T-helper 9 cell (primary cell): ENCODE results near the gene SLX4IP.

ENCODE experiments used
- DNase-seq: peaks from one replicate; pipeline ENCODE4 v3.0.0-alpha.2; 2020

The SLX4IP gene

DNA sequence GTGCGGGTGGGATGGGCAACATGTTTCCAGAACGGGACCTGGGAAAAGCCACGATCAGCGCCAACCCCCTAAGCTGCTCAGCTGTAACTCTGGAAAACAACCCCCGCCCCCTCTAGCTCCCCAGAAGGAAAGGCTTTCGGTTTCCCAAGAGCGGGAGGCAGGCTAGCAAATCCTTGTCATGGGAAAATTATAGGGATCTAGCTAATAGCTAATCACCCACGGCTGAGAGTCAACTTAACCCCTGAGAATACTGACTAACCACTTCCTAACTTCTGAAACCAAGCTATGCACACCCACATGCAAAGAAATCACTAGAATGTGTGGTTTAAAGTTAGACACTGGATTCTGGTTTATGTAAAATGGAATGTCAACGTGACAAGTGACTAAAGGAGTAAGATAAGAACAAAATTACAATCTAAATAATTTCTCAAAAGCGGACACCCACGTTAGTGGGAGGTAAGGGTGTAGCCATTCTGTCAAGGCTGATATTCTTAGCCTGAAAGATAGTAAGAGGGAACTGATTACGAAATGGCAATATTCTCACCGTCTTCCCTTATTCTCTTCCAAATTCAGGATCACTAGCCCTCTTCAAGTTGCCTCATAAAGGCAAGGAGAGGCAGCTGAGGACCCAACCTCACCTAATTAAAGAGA, 218.6 kb downstream of the SLX4IP start:
- no peak for DNase-seq

DNA sequence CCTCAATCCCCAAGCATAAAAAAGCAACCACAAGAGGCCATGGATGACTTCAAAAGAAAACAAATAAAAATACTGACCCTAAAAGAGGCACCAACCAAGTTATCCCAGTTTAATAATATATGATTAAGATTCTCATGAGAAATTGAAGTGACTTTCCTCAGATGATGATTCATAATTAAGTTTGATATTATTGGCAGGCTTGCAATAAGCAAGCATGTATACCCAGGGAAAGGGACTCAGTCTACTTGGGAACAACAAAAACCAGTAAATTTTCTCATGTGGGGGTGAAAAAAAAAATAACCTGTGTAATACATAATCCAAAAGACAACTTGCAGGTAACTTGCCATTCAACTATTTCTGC, 219.1 kb downstream of the SLX4IP start:
- no peak for DNase-seq

DNA sequence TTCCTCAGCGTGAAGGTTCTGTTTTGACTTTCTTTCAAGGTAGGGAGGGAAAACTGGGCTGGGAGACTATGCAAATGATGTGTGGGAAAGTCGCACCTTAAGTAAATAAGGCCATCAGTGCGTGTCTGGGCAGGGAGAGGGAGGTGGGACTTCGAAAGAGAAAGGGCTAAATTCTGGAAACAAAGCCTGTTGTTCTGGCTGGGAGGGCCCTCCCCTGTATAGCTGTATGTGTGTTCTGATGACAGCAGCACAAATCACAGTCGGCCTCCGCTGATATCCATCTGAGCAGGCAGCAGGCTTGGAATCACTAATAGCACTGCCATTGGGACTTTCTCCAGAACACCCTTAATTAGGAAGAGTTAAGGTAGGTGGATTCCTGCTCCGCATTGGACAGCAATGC, 219.5 kb downstream of the SLX4IP start:
- DNase-seq, result no peak

DNA sequence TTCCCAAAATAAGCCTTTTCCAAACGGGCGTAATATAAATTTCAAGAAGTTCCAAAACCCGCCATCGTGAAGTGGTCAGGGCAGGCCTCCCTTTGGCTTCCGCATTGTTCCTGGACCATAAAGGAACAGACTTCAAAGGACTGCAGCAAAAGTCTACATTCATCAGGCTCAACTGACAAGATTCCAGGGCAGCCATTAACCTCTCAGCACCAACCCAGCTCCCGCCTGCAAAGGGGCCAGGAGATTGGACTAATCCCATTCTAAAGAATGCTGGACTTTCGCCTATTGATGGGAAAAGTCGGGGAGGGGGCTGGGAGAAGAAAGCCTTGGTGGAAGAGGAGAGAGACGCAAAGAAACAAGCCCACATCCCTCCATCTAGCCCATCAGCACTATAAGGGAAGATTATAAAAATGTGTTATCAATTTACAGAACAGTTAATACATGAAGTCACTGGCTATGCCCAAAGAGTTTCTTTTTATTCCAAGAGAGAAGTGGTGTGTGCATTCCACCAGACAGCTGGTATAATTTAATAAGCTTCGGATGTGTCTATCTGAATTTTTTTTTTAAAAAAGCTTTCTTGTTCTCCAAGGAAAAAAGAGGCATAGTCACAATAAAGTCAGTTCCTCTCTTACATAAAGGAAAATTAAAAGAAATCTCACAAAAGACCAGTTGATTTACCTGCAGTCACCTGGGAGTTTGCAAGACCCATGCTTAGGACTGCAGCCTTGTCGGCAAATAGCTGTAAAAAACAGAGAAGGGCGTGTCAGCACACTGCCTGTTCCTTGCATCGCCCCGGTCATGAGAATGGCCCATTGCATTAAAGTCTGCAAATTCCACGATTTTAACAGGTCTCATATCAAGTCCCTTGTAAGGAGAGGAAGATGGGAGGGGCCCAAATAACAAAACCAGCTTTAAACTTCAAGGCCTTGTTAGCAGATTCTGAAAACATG, 220.9 kb downstream of the SLX4IP start:
- DNase-seq, result no peak

DNA sequence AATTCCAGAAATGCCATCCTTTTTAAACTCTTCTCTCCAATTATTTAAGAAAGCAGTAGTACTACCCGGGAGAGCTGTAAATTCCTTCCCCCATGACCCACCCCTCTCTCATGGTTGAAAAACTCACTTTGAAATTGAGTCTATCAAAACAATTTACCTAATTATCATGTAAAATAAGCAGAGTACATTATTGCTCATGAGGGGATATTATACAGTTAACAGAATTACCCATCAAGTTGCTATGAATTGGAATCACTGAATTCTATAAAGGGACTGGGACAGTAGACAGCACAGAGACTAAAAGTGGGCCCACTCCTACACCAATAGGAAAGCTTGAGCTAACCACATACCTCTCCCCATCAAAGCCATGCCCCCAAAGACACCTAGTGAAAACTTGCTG, 222.3 kb downstream of the SLX4IP start:
- no peak for DNase-seq

DNA sequence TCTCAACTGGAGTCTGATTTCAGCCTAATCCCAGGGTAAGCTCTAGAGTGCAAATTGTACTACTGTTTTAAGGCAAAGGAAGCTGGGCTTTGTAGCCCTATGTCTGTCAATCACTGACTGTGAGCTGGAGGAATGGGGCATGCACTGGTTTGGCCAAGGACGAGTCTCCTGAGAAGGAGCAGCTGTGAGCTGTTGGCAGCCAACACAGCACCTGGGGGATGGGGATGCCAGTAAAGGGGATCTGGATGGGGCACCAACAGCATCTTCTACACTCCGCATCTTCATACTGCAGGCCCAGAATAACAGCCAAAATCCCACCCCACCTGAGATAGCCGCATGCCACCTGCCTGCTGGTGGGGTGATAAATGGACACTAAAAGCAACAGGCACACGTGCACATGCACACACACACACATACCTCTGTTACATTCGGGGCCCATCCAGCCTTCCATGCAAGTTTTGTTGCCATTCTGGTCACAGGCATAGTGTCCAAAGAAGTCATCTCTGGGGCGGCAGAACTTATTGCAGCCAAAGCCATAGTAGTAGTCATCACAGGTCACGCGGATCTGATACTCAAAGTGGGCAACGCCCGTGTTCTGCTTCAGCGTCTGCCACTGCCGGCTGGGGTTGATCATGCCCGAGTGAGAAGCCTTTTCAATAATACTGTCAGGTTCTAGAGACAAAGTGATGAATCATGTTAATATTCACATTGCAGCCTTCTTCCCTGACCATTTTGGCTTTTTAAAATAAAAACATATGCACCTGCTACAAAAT, 223.1 kb downstream of the SLX4IP start:
- DNase-seq, result no peak

DNA sequence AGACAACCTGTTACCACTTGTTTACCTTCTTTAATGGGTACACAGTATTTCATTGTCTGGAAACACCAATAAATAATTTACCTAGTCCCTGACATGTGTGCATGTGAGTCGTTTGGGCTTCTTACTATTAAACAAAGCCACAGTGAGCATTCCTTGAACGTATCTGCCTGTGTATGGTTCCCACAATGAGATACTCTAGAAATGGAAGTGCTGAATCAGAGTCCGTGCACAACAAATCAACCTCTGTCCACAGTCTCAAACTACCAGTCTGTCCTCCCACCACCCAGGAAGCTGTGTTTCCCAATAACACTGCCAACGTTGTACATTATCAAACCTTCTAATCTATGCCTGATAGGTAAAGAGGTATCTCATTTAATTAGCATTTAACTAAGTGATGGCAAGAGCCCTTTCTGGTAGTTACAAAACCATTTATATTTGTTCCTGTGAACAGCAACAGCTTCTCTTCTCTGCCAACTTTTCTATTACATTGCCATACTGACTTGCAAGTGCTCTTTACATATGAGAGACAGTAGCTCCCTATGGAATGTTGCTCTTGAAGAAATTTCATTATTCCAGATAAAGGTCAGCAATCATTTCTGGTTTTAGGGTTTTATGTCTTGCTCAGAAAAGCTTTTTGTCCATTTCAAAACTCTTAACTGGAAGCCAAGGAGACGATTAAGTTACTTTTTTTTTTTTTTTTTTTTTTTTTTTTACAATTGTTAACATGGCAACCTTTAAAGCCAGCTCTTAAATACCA, 223.9 kb downstream of the SLX4IP start:
- no peak for DNase-seq

DNA sequence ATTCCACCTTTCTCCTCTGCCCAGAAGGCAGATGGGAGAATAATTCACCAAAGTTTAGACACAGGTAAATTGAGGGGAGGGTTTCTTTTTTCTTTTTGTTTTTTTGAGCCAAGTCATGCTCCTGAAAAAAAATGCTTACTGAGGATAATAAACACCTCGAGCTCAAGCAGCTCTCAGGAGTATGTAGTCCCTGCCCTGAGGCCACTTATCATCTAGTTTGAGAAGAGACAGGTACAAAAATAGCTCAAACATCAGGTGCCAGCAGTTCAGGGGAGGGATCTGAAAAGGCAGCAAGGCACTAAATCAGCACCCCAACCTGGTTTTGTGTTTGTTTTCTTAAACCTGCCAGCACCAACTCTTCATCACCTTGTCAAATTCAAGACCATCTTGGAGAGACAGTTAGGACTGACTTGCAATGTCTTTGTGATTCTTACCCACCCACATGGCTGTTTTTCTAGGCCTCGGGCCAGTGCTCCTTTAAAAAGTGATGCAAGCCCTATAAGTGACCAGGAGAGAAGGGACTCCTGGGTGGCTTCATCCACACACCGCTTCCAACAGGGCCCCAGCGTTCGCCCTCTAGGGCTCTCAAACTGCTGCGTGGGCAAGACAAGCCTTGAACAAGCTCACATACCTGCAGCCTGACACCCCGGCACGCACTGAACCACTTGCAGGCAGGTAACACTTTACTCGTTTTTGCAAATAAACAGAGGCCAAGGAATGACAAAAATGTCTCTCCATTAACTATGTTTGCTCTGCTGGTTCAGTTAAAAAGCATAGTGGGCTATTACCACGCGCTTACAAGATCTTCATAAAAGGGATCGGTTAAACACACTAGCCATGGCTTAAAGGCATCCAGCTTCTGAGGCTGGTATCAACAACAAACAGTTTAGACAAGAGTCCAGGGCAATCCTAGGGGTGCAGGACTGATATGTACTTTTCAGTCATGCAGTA, 224.8 kb downstream of the SLX4IP start:
- DNase-seq, result no peak

DNA sequence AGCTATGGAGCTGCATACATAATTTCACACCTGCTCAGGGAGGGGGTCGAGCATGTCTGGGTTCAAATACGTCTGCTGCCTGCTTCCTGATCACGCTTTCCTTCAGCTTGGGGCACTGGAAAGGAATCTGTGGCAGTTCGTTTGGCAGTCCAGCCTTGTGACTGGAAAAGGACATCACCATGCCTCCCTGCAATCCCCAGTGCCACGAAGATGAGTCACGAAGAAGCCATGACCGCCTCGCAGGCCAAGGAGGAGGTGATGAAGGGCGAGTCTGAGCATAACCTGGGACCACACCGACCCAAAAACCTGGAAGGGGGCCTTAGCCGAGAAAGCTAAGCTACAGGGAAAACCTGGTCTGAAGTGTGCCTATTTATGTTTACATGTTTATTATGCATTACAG, 225.6 kb downstream of the SLX4IP start:
- DNase-seq, result no peak

DNA sequence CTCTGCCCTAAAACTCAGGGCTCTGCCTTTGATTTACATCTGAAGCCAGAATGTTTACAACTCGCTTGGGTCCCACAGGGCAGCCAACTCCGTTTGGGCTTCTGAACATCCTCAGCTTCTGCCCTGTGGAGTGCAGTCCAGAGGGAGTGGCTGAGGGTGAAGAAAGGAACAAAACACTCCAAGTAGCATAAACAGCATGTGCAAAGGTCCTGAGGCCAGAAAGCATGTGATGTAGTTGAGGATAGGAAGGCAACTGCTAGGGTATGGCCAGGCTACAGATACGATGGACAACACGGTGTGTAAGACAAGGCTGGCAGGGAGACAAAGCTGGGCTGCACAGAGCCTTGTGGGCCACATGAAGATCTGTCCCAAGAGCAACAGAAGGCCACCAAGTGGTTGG, 226.2 kb downstream of the SLX4IP start:
- no peak for DNase-seq

DNA sequence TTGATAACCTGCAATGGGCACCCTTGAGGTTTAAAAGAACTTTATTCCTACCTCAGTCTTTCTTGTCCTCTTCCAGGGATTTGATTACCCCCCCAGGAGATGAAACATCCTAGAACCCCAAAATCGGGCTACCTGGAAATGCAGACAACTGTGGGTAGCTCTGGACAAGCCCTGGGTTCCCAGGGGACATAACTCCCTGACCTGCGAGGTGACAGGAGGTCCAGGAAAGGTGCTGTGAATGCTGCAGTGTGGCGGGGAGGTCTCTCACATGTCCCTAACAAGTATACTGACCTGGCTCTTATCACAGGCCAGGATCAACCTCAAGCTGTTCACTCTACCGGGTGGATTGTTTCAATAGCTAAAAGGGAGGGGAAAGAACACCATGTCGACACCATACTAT, 227.0 kb downstream of the SLX4IP start:
- no peak for DNase-seq

DNA sequence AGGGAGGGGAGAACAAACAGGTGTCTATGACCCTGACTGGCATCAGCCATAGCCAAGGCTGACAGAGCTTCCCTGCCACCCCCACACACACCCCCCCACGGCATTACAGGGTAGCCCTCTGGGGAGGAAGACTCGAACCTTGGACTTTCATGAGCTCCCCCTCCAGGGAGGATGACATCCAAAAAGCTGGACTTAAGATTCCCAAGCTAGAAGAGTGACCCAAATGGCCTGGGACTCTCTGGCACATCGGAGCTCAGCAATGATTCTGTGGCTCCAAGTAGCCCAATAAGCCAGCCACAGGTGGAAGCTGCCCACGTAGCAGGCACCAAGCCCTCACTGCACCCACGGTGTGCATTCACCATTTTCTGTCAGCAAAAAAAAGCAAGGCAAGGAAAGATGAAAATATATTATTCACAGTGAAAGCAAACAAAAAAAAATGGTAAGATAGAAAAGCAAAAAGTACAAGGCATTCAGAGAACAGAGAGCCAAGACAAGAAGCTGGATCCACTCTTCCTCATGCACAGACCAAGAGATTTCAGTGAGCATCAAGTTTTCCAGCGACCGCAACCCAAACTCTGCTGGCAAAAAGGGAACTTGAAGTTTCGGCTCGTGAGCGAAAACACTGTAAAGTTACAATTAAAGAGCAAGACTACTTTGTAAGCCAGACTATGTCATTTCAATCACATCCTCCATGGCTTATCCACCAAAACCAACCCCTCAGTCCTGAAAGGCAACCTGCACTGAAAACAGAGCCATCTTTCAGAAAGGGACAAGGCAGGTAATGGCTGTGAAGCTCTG, 227.8 kb downstream of the SLX4IP start:
- no peak for DNase-seq

DNA sequence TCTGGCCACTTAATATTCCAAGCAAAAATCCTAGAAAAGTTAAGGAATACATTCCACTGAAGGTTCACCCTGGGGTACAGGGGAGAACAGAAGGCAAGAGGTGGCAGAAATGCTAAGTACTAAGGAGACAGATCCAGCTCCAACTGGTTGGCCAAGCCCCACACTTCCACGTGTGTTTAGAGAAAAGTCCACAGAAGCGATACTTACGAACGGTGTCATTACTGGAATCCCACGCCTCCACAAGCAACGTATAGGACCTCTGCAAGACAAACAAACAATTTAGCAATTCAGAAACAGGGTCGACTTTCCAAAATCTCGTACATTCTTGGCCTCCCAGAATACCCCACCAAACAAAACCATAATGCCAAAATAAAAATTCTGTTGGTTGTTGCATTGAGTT, 228.7 kb downstream of the SLX4IP start:
- DNase-seq, result no peak

DNA sequence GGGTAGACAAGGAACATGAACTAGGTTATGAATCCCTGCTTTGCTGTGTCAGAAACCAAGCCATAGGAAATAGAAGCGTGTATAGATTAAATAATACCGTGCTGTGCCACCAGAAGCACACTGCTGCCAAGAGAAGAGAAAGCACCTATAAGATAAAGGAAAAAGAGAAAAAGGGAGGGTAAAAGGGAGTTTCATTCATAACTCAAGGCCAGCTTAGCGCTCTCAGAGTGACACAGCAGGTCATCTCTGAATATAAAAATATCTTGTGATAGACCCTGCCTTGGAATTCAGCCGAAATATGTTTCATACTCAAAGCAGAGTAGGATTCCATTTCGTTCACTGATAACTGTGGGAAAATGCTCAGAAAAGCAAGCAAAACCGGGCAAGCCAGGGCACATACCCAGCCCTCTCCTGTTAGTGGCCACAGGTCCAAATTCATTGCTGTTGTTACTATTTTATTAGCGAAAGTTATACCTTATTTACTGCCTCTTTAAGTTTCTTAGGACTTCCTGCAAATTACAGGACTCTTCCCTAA, 230.0 kb downstream of the SLX4IP start:
- DNase-seq, result no peak

DNA sequence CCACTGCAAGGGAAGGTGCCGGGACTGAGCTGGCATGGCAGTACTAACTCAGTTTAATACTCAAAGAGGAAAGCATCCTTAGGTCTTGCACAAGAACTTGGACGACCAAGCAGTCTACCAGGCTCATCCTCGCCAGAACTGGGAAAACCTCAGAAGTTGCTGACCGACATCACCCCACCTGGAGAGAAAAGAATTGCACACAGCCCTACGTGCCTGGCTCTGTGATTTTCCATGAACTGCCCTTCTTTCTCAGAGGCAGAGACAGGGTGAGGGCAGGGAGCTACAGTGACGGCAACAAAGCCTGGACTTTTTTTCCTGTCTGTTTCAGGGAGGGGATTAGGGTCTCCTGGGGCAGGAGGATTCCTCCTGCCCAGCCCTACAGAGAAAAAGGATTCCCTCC, 230.7 kb downstream of the SLX4IP start:
- no peak for DNase-seq

DNA sequence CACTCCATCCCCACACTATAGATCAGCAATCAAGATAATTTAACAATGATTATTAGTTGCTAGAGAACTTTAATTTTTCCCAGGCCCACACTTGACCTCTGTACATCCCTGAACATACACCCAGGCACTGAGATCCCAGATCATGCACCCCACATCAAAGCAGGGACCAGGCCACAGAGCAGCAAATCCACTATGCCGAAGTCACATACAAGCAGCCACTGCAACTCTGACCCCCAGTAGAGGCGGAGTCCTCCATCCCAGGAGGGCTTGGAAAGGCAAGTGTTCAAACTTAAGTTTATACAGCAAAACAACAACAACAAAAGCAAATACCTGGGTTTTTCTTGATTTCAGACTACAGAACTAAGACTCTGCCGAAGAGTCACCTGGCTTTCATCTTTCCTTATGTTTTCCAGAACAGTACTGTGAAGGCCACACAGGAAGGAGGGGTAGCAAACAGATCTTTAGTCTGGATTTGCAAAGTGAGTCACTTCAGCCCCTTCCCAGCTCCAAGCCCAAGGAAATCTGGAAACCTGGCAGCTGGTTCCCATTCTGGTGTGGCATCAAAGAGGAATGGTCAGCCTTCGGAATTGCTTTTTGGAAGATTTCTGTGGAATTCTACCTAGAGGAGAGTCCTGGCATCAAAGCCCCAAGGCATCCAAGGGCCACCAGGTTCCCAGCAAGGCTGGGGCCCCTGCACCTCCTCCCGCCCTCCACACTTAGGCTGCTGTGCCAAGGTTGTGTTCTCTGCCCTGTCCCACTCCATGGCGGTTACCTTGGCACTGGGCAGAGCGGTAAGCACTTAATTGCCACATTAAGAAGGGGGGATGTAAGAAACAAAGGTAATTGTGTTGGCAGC, 231.3 kb downstream of the SLX4IP start:
- no peak for DNase-seq

DNA sequence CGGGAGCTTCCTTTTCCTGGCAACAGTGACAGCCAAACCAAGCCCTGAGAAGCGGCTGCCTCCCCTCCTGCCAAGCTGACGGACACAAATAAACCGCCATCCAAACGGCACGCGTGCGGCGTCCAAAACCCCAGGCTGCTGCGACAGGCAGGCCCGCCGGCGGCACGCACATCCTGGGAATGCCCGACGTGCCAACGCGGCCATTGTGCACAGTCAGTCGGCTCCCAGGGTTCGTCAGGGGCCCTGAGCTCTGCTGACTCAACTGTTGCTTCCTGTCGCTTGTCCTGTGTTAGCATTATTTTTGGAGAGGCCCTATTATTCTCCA, 231.9 kb downstream of the SLX4IP start:
- no peak for DNase-seq

DNA sequence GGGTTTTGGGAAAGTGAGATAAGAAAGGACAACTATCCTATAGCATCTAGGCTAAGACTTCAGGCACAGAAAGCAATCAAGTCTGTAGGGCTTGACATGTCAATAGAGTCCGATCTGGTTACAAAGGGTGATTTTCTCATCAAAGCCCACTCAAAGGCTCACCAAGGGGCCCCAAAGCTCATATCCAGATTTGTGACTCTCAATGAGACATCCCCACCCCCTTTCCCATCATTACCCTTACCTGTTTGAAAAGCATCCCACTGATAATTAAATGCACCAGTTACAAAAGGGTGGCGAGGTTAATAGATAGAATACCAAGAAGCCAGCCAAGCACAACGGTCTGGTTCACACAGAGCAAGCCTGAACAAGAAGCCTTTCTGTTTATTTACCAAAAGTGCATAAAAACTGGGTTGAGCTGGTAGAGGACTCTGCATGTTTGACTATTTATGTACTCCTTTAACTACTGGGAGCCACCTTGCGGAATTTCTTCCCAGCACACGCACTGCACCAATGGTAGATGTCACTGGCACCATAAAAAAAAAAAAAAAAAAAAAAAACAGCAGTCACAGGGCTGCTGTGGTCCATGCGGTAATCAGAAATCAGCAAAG, 232.6 kb downstream of the SLX4IP start:
- DNase-seq, result no peak

DNA sequence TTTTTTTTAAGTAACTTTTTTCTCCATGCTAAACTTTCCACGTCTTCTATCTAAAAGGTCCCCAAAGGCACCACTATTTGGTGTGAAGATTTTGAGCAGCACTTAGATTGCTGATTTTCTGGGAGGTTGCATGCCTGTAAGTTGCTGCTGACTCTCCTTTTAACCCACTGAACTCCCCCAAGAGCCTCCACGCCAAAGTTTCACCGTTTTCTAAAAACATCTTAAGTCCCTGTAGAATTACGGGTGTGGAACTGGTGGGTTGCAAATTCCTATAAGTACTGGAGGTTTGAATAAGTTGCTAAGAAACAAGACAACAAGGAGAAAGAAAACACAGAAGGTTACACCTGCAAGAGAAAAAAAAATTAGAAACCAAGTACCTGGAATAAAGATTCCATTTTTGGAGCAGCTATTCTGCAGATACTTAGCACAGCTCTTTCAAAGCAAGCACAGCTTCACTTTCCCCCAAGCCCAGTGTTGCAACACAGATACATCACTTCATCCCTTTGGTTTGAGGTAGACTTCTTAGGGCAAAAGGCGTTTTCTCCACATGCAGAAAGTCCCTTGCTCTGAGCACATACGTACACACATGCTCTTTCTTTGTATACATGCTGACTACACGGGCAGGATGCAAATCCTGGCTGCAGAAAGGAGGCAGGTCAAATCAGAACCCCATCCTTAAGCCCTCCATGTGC, 233.7 kb downstream of the SLX4IP start:
- no peak for DNase-seq
